Breast epithelium (tissue), 3 donors: ENCODE data around the gene CALHM1.

Experiments
- CTCF ChIP-seq, 3 donors: fragments of 450-650 bp; IDR thresholded peaks; one replicate each; pipeline ENCODE4 v1.5.1; 2016 to 2017; ENCODE audit warnings: antibody characterized with exemption in 3 of 3, mild to moderate bottlenecking in 3 of 3, moderate library complexity in 3 of 3
- POLR2A ChIP-seq: fragments of 450-650 bp; IDR thresholded peaks from one replicate; pipeline ENCODE4 v1.6.1; 2016; ENCODE audit warnings: antibody characterized with exemption, mild to moderate bottlenecking, moderate library complexity
- POLR2AphosphoS5 ChIP-seq, 3 donors: sonication (generic); formaldehyde crosslinking; IDR thresholded peaks; one replicate each; pipeline ENCODE4 v1.6.1; 2017; ENCODE audit warnings: antibody characterized with exemption in 3 of 3

DNA sequence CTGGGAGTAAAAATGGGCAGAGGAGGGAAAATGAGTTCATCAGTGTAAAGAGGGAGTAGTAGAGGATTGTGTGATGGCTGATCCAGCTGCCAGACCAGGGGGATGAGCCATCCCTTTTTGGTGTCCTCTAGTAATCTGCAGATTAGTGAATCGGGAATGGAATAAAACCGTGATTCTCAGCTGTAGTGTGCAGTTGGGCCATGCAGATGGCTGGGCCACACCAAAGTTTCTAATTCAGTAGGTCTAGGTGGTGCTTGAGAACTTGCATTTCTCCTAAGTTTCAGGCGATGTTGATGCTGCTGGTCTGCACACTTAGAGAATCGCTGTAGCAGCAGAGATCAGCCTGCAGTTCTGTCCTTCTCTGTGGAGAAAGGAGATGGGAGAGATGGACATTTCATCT lies 39.6 kb downstream of the CALHM1 start:
- TF ChIP-seq POLR2A (no peak), CTCF (IDR thresholded peaks at IDR 0.05) (no peak), POLR2AphosphoS5 (IDR thresholded peaks at IDR 0.05) (no peak)
